H54 (cell line): ENCODE results near the gene BMAL1.

Experiments
- DNase-seq: peaks from one replicate; pipeline ENCODE4 v3.0.0; 2011; ENCODE audit warnings: low spot score, mixed read lengths; ENCODE audit not compliant: insufficient read length
- FAIRE-seq: peaks from 3 replicates; lab custom pipeline; 2011; peaks lifted over from hg19 to GRCh38; lab: Jason Lieb, UNC
- POLR2A ChIP-seq: IDR thresholded peaks from 2 replicates; pipeline ENCODE4 v1.6.1; 2011; ENCODE audit warnings: low read depth, mild to moderate bottlenecking, low read length

BMAL1 gene

DNA sequence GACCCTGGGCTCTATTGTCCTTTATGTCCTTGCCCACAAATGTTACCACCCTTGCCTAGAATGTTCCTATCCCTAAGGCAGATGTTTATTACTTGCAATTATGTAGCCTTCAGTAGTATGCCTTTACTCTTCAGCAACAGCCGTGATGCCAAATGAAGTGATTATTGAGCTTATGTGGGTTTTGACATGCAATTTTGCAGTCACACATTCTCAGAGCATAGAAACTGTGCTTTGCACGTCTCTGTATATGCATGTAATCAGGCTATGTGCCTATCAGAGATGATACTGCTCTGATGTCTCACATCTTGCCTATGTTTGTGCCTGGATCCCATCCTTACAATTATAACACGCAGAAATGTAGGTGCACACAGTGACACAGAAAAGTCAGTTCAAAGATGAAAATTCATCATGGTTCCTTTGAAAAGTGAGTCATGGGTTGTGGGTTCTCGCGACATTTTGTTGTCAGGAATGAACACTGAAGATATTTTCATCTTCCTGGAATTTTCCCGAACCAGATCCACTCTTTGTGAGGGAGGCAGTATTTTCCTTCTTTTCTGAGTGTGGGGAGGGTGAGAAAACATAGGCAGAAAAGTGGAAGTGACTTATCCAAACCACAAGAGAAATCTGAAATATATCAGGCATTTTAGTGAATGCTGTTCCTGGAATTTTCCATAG is 81.1 kb downstream of the BMAL1 start:
- no peak for TF ChIP-seq POLR2A
- FAIRE-seq (no peak), DNase-seq (no peak)

DNA sequence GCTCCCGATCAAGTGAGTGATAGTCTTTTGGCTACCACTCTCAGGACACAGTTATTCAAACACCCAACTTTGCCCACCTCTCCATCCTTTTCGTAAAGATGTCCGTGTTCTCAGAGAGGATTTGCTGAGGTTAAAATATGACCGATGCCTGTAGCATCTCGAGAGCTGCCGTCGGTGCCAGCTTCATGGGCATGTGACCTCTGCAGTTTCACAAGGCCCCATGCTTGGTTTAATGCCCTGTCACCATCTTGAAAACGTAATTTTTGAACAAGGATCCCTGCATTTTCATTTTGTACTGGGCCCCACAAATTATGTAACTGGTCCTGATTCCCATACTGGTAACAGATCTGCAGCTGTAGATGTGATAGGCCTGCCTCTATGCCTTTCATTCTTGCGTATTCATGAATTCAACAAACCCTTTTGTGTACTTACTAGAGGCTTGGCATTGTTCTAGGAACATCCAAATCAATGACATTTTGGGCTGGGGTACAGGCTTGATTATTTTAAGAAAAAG is 85.1 kb downstream of the BMAL1 start:
- no peak for TF ChIP-seq POLR2A
- DNase-seq (no peak), FAIRE-seq (no peak)

DNA sequence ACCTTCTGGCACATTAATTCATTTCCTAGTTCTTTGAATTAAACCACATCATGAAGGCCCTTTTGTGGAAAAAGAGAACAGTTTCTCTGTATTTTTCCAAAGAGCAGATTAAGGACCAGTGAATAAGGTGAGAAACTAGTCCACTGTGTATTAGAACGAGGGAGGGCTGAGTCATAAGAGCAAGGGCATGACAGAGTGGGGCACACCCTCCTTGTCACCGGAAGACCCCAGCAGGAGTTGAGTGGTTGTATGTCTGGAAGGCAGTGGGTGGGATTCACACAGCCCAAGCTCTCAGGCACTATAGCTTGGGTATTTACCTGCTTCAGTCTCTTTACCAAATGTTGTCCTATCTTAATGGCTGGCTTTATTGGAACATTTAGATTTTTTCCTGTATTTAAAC is 86.8 kb downstream of the BMAL1 start:
- no peak for TF ChIP-seq POLR2A
- DNase-seq (no peak), FAIRE-seq (no peak)

DNA sequence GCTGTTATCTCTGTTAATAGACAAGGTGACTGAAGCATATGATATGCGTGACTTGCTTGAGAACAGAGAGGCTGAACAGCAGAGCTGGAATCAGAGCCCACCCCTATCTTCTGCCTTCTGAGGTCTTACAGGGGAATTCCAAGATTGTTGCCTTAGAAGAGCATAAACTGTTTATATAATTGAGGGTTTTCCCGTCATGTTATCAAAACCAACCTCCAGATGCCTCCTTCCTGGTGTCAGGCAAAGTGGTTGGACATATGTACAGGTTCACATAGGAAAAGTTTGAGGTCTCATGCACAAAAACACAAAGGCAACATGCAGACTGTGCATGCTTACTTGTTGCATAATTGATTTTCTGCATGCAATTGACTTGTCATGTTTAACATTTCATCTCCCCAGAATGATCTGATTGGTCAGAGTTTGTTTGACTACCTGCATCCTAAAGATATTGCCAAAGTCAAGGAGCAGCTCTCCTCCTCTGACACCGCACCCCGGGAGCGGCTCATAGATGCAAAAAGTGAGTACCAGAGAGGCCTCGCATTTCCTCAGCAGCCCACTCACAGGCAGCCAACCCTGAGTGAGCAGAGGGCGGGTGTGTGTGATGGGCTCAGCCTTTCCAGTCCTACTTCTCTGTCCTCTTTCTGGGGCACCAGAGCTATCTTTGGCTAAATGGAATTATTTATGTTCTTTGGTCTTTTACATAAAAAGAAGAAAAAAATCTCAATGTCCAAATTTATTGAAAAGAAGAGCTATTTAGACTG is 88.9 kb downstream of the BMAL1 start:
- FAIRE-seq: no peak
- TF ChIP-seq POLR2A: no peak
- no peak for DNase-seq

DNA sequence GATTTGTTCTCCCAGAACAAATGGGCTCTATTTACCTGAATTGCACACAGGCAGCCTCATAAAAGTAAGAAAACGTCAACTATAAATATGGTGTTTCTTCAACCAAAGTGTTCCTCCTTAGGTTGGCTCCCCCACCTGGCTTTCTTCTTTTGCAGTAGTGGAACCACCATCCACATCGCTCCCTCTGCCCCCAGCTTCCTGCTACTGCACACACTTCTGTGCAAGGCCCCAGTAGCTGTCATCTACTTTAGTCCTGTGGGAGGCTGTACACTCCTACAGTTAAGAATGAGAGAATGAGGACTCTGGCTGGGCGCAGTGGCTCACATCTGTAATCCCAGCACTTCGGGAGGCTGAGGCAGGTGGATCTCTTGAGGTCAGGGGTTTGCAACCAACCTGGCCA is 89.5 kb downstream of the BMAL1 start:
- FAIRE-seq: no peak

DNA sequence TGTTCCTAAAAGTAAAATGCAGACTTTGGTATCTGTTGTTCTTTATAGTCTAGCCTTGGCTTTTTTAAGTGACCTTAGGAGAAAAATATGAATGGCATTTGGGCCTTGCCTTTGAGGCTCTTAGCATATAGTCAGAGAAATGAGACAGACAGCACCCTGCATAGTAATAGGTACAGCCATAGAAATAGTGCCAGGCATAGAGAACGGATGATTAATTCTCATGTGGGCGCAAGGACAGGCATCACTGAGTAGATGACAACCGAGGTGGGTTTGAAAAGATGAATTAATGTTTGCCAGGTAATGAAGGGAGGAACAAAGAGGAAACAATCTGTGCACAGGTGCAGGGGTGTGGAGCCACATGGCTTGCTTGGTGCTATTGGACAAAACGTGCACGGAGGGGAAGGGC is 90.5 kb downstream of the BMAL1 start:
- TF ChIP-seq POLR2A: no peak
- FAIRE-seq (no peak), DNase-seq (no peak)

More for the DNA sequence above, 89.5 kb downstream of the BMAL1 start:
- TF ChIP-seq POLR2A: no peak
- DNase-seq: no peak

DNA sequence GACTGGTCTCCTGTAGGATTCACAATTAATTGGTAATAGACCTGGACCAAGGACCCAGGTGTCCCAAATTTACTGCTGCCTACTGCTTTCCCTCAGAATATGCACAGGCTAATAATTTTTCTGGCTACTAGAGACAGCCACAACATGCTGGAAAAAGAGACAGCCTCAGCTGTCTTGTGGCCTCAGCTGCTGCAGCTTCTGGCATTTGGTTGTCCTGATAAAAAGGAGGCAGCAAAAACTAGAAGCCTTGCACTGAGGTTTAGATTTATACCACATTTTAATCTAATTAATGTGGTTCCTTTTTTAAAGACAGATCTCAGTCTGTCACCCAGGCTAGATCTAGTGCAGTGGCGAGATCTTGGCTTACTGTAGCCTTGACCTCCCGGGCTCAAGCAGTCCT is 95.6 kb downstream of the BMAL1 start:
- FAIRE-seq (no peak), DNase-seq (no peak)

DNA sequence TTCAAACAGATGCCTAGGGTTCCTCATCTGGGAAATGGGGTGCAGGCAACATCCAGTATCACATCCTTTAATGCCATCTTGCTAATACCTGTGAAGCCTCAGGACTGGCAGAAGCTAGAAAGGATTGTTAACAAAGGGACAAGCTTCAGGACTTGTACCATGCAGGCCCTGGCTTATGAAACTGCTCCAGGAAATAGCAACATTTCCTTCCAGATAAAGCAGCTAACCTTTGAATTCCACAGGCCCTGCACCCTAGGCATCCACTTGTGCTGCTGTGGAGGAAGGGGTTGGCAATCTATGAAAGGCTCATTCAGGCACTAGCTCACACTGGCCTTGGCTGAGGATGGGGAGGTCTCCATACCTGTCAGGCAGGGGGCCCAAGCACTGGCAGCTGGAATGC is 98.2 kb downstream of the BMAL1 start:
- TF ChIP-seq POLR2A: no peak
- no peak for DNase-seq
- no peak for FAIRE-seq

More for the DNA sequence above, 95.6 kb downstream of the BMAL1 start:
- TF ChIP-seq POLR2A: no peak

DNA sequence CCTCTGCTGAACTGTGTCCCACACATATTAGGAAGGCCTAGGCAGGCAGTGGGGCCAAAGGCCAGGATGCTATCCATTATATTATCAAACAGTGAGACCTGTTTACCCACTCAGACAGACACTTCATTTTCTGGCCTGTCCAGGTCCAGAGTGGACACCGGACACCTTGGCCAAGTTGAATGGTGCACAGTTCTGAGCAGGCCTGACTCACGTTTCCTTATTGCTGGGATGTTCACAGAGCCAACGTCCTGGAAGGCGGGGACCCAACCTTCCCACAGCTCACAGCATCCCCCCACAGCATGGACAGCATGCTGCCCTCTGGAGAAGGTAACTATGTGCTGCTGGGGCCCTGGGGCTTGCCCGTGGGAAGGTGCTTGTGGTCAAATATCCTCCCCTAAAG is 98.8 kb downstream of the BMAL1 start:
- no peak for TF ChIP-seq POLR2A

DNA sequence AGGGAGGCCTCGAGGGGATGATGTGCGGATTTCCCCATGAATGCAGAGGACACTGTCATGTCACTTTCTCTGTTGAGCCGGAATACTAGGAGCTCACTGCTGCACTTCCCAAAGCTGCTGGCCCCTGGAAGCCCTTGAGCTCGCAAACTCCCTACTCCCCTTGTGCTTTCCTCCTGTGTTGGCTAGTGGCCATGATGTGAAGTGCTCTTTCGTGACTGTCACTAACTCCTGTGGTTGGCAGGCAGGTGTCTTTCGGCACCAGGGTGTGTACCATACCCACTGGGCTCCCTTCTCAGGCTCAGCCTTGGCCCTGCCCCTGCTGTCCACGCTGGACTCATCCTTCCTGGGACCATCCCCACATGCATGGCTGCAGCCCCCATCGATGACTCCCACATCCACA is 99.2 kb downstream of the BMAL1 start:
- no peak for FAIRE-seq
- no peak for TF ChIP-seq POLR2A
- DNase-seq: no peak

More for the DNA sequence above, 98.8 kb downstream of the BMAL1 start:
- no peak for FAIRE-seq
- DNase-seq: no peak

DNA sequence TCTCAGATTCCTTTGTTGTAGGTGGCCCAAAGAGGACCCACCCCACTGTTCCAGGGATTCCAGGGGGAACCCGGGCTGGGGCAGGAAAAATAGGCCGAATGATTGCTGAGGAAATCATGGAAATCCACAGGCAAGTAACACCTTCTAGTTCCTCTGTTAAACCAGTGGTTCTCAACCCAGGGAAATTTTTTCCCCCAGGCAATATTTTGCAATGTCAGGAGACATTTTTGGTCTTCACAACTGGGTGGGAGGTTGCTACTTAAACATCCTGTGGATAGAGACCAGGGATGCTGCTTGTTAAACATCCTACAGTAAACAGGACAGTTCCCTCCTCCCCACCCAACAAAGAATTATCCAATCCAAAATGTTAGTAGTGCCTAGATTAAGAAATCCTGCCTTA is 100.7 kb downstream of the BMAL1 start:
- no peak for TF ChIP-seq POLR2A
- FAIRE-seq (no peak), DNase-seq (no peak)

DNA sequence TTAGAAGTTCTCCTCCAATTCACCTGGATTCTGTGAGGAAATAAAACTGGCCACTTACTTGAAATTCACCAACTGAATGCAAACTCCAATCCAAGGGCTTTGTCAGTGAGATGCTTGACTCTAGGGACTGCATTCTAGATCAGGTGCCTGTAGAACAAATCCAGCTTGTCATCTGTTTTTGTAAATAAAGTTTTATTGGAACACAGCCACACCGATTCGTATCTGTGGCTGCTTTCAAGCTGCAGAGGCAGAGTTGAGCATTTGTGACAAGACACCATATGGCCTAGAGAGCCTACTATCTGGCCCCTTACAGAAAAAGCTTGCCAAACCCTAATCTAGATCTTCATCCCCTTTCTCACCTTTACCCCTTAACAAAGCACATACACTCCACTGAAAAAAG is 103.1 kb downstream of the BMAL1 start:
- DNase-seq (no peak), FAIRE-seq (no peak)
- no peak for TF ChIP-seq POLR2A

DNA sequence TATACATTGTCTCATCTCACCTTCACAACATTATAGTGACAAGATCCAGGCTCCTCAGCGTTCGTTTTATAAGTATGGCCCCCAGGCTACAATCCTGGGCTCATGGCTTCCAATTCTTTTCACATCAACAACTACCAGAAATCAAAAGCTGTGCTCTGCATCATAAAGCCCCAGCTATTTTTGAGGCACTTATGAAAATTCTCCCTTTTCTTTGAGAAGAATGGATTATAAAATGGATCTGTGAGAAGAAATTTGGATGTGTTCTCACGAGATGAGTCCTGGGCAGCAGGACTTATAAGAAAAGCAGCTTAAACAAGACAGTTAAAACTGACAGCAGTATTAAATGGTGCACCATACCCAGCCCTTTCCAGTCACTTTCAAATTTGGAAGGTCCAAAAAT is 105.2 kb downstream of the BMAL1 start:
- DNase-seq: no peak
- no peak for FAIRE-seq
- no peak for TF ChIP-seq POLR2A

DNA sequence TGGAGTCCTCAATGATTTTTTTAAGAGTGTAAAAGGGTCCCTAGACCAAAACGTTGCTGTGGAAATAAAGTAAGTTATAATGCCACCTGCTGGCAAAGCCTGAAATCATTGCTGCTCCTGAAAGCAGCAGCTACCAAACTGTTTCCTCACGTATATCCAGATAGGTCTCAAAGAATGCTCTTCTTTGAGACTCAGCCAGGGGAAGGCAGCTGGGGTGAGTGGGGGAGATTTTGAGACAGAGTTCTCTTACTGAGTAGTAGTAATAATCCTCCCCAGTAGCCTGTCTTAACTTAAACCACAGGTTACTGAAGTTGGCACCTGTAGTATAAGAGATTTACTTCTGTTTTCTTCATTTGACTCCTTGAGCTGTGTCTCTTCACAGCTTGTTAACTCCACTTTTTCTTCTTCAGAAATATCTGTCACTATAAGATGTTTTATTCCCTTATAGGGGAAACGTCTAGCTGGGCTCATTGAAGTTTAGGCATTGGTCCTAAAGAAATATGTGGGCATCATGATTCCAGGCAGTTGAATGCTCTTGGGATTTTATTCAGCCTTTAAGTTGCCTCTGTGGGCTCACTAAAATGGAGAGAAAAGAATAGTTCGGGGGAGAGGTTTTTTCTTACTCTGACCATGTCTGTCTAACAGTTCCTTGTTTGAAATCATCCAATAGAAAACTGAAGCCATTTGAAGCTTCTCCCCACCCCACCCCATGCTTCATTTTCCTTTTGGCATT is 107.5 kb downstream of the BMAL1 start:
- FAIRE-seq (no peak), DNase-seq (no peak)
- no peak for TF ChIP-seq POLR2A
